Testis (tissue), 3 donors: ENCODE measurements around the gene DRAP1. TPM values are rescaled to one million over a fixed set of nuclear protein-coding genes. Genes with fewer than 3 reads are reported as not detected.

Experiments
- DNase-seq: peaks from one replicate; pipeline ENCODE4 v3.0.0-alpha.2; 2019
- H3K27ac ChIP-seq, 2 donors: fragments of 200-600 bp; sonication (generic); one replicate each; pipeline ENCODE4 v1.5.1; 2019
- H3K27me3 ChIP-seq: fragments of 200-600 bp; sonication (generic); one replicate; pipeline ENCODE4 v1.5.1; 2019
- H3K36me3 ChIP-seq: fragments of 200-600 bp; sonication (generic); one replicate; pipeline ENCODE4 v1.5.1; 2017; ENCODE audit warnings: low read depth; ENCODE audit errors: missing control alignments
- H3K4me1 ChIP-seq: fragments of 200-600 bp; sonication (generic); one replicate; pipeline ENCODE4 v1.5.1; 2019
- H3K4me3 ChIP-seq, 2 donors: fragments of 200-600 bp; sonication (generic); one replicate each; pipeline ENCODE4 v1.5.1; 2017 to 2019
- H3K9me3 ChIP-seq: fragments of 200-600 bp; sonication (generic); one replicate; pipeline ENCODE4 v1.5.1; 2017
- CTCF ChIP-seq, 3 experiments: fragments of 450-650 bp in 2 of 3; fragments of 200-600 bp in 1 of 3; sonication (generic) in 1 of 3; IDR thresholded peaks; one replicate each; pipeline ENCODE4 v1.5.1; 2016 to 2019; ENCODE audit warnings: antibody characterized with exemption in 3 of 3, mild to moderate bottlenecking in 2 of 3, moderate library complexity in 1 of 3
- POLR2A ChIP-seq: fragments of 450-650 bp; IDR thresholded peaks from one replicate; pipeline ENCODE4 v1.6.1; 2017; ENCODE audit warnings: antibody characterized with exemption, mild to moderate bottlenecking, moderate library complexity
- WGBS, 2 donors: methylation state at CpG; one replicate each; pipeline ENCODE4 v1.1.5; 2018; 5-methylcytosine and 5-hydroxymethylcytosine counted together
- intact Hi-C: fragments of 100-400 bp; cut with DNase I; formaldehyde crosslinking; loops from one replicate; pipeline ENCODE4 v1.15.1; 2023; ENCODE audit warnings: low total_unique reads
- polyA plus RNA-seq: library from polyadenylated mRNA; stranded (reverse); fragments of 350-450 nt; fragmentation: Illumina TruSeq; extraction: RNeasy Lipid Tissue Mini Kit (QIAGEN cat#74804); gene quantifications from one replicate; pipeline ENCODE4 v1.2.3, GENCODE V29; 2014; ENCODE audit warnings: low read depth, low replicate concordance; ENCODE audit not compliant: insufficient read depth
- total RNA-seq, 2 donors: library from RNA; depleted of rRNA; stranded (reverse); fragments of >200 nt; gene quantifications; one replicate each; pipeline ENCODE4 v1.2.3, GENCODE V29; 2016

The DRAP1 gene
- total and polyA plus RNA-seq, 3 donors from 2014 or later: 215 to 304 (median 243) TPM

GRCh38 chr11:65907878-65908277 is 11.3 kb upstream of the DRAP1 start:
- H3K36me3 ChIP-seq: no peaks in the 10 kb centered on the region
- H3K27me3 ChIP-seq: no peaks in the 10 kb centered on the region
- no peak overlapping the region for H3K4me3 ChIP-seq
- DNase-seq: no peak
- H3K27ac ChIP-seq: no peak overlapping the region
- 89 to 90% methylated on average over 6 of the region's 6 CpGs for WGBS, 2 donors
- intact Hi-C loops: no loop called here
- peaks cover 10% of the 10 kb centered on the region for H3K4me1 ChIP-seq
- H3K9me3 ChIP-seq: no peaks in the 10 kb centered on the region
- TF ChIP-seq CTCF (IDR thresholded peaks at IDR 0.05): no peak

- peak in 1 of 3 experiments; percentile 19 for TF ChIP-seq CTCF (IDR thresholded peaks at IDR 0.05)
- no peak for TF ChIP-seq POLR2A
- no peaks in the 10 kb centered on the region for H3K9me3 ChIP-seq
- H3K4me3 ChIP-seq: no peak overlapping the region
- 32 to 35% methylated on average over 8 to 14 of the region's 14 CpGs for WGBS, 2 donors
- H3K36me3 ChIP-seq: no peaks in the 10 kb centered on the region
- no peak overlapping the region for H3K27ac ChIP-seq
- peak; percentile 53 for DNase-seq
- peaks cover 30% of the 10 kb centered on the region for H3K4me1 ChIP-seq
- H3K27me3 ChIP-seq: no peaks in the 10 kb centered on the region
- intact Hi-C loops: no loop called here
These were observed 7.3 kb upstream of the DRAP1 start for GRCh38 chr11:65911682-65912568.

GRCh38 chr11:65912845-65913244 is 6.4 kb upstream of the DRAP1 start:
- DNase-seq: no peak
- Histone ChIP-seq H3K36me3 (no peaks in the 10 kb centered on the region), H3K27ac (no peak overlapping the region), H3K9me3 (no peaks in the 10 kb centered on the region), H3K4me3 (no peak overlapping the region), H3K27me3 (no peaks in the 10 kb centered on the region), H3K4me1 (peaks cover 39% of the 10 kb centered on the region)
- 58 to 61% methylated on average over 4 of the region's 4 CpGs for WGBS, 2 donors
- TF ChIP-seq CTCF (IDR thresholded peaks at IDR 0.05): no peak
- TF ChIP-seq POLR2A: no peak
- intact Hi-C loops: no loop called here

GRCh38 chr11:65915101-65915820 is 4.0 kb upstream of the DRAP1 start:
- no peak overlapping the region for H3K4me3 ChIP-seq
- 50 to 69% methylated on average over 8 to 10 of the region's 10 CpGs for WGBS, 2 donors
- no peak for DNase-seq
- no peaks in the 10 kb centered on the region for H3K36me3 ChIP-seq
- TF ChIP-seq POLR2A: no peak
- intact Hi-C loops: no loop called here
- no peaks in the 10 kb centered on the region for H3K9me3 ChIP-seq
- H3K27me3 ChIP-seq: no peaks in the 10 kb centered on the region
- H3K4me1 ChIP-seq: peaks cover 44% of the 10 kb centered on the region
- peak overlapping the region; percentile 6 to 97 for H3K27ac ChIP-seq

- H3K4me3 ChIP-seq: no peak overlapping the region
- TF ChIP-seq CTCF (IDR thresholded peaks at IDR 0.05) (no peak), POLR2A (no peak)
- no peaks in the 10 kb centered on the region for H3K27me3 ChIP-seq
- no peaks in the 10 kb centered on the region for H3K36me3 ChIP-seq
- H3K27ac ChIP-seq: peak overlapping the region; percentile 6 to 97
- peak; percentile 60 for DNase-seq
- peaks cover 49% of the 10 kb centered on the region for H3K4me1 ChIP-seq
- H3K9me3 ChIP-seq: no peaks in the 10 kb centered on the region
- WGBS, 2 donors: 30 to 35% methylated on average over 12 to 13 of the region's 13 CpGs
- intact Hi-C loops: no loop called here
These were observed 3.4 kb upstream of the DRAP1 start for GRCh38 chr11:65915821-65916251.
